HG03175 (cell line): ENCODE results near the gene TEX13A.
"Not testable (repeated sequence)": the region's sequence is repeated elsewhere in the genome, so short reads cannot be mapped to it uniquely, and the experiment has no call there.

Source experiments
- ATAC-seq: cut with Tn5 transposase; IDR thresholded peaks from one replicate; pipeline ENCODE4 v1.9.1; 2021; ENCODE audit warnings: mild to moderate bottlenecking, moderate library complexity; ENCODE audit not compliant: unreplicated experiment

TEX13A gene, protein sequence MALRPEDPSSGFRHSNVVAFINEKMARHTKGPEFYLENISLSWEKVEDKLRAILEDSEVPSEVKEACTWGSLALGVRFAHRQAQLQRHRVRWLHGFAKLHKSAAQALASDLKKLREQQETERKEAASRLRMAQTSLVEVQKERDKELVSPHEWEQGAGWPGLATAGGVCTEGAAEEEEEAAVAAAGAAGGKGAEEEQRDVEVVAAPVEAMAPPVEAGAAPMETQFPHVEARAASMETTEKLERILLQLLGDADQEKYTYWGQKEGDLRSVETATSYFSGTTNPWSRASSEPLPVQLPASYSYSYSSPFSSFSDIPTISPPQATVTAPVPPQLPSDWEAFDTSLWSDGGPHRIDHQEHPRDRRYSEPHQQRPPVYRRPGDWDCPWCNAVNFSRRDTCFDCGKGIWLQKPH

DNA sequence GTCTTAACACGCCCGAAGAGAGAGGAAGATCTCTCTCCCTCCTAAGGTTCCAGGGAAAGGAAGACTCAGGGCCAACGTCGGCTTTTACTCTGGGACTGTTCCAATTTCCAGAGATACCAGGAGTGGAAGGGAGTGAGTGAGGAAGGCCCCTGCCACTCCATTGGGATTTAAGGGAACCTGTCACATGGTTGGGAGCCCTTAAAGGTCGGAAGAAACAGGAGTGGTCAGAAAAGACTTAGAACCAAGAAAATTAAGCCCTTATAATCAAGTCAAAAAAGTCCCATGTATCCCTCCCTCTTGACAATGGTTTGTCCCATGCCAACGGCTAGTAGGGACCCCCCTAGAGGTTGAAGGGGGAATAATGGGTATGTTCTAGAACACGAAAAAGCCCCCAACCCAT lies at the start of gene TEX13A:
Gene TEX13A, minus strand, starts transcription at position 59 of the 400 bp plus-strand sequence. CDS start 297 bp downstream, outside the sequence.
- ATAC-seq = no peak

DNA sequence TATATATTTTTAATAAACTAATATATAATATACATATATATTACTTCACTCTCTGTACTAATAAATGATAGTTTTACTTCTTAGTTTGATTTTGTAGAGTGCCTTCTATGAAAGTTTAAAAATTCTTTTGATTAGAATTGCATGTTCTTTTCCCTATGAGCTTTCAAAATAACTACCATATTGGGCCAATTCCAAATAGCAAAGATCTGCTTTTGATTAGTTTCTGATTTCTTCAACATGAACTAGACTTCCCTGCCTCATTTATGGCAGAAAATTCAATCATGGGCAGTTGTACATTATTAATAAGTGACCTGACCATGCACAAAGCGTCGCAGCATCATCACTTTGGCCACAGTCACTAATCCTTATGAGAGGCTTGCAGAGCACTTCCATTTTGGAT lies 48.9 kb upstream of the TEX13A start:
- no peak for ATAC-seq

DNA sequence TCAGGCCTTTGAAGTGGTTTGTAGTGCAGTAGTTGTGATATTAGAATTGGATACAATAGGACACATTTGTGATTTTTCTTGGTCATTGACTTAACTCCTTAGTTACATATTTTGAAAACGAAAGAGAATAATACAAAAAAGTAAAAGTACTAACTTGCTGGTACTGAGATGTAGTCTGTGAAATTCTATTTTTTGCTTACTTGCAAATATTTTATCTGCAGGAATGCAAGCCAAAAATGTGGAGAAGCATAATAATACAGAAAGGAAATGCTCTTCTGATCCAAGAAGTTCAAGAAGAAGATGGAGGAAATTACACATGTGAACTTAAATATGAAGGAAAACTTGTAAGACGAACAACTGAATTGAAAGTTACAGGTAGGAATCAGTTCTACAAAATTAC lies 46.7 kb upstream of the TEX13A start:
- ATAC-seq = no peak

DNA sequence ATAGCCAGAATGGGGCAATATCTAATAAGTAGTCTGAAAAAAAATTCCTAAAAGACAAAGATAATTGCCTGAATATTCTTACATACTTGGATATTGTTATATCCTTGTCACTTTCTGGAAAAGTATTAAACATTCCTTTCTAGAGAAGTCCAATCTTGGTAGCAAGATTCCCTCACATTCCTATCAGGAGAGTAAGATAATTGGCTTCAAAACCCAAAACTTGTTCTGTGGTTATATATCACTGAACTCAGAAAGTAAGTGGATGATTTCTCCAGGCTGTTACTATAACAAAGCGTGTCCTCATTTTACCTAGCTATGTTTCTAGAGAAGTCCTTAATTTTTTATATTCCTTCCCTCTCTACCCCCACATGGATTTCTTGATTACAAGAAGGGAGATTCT lies 46.0 kb upstream of the TEX13A start:
- no peak for ATAC-seq

DNA sequence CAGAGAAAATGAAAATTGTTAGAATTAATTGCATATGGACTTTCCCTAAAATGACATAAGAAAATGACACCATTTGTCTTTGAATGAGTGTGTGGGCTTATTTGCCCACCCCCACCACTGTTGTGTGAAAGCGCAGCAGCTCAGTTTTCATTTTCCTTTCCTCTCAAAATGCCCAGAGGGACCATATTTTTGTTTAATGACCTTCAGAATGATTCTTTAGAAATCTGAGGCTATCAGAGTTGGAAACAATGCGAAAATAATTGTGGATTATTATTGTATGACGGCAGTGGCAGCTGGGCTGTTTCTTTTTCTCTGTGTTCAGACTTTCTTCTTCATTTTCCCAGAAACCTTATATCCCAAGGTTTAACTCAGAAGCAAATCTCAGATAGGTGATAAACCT lies 44.6 kb upstream of the TEX13A start:
- no peak for ATAC-seq

DNA sequence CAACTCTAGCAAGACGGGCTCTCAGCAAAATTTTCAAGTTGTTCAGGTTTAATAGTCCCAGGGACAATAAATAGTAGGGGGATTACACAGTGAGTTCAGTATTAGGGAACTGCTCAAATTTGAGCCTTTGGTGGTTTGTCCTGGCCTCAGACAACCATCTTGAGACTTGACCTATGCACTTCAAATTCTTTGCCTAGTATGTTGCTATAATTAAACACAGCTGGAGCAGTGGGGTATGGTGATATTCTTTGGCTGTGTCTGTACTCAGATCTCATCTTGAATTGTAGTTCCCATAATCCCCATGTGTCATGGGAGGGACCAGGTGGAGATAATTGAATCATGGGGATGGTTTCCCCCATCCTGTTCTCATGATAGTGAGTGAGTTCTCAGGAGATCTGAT lies 43.3 kb upstream of the TEX13A start:
- no peak for ATAC-seq

DNA sequence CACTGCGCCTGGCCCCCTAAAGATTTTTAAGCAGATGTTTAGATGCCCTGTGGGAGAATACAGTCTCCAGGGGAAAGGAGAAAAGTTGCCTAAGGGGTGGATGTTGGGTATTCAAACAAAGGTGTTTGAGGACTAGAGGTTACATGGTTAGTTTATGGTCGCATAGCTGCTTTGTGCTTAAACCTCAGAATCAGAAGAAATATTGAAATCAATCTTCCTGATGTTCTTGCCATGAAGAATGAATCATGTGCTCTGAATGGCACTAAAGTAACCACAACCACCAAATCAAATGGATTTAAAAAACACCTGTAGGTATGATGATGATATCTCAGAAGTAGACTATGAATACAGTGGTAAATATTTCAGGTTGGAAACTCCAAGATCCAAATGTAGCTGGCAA lies 42.7 kb upstream of the TEX13A start:
- ATAC-seq = no peak

DNA sequence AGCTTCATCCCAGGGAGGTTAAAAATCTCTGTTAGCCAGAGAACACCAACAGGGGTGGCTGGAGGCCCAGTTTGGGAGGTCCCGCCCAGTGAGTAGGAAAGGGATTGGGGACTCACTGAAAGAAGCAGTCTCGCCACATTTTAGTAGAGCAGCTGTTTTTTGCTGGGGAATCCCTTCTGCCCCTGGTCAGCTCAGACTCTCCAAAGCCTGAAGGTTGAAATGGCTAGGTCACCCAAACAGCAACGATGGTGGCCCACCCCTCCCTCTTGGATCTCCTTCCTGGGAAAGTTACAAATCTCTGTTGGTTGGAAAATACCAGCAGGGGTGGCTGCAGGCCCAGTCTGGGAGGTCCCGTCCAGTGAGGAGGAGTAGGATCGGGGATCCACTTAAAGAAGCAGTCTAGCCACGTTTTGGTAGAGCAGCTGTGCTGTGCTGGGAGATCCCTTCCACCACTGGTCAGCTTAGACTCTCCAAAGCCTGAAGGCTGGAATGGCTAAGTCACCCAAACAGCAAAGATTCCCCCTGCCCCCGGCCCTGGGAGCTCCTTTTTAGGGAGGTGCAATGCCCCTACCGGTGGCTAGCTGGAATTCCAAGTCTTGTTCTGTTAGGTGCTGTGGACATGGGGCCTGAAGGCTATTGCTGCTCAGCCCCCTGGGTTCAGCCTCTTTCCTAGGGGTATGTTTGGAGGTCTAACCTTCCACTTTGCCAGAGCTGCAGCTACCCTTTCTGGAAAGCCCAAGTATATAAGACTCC lies 40.0 kb upstream of the TEX13A start:
- no peak for ATAC-seq

DNA sequence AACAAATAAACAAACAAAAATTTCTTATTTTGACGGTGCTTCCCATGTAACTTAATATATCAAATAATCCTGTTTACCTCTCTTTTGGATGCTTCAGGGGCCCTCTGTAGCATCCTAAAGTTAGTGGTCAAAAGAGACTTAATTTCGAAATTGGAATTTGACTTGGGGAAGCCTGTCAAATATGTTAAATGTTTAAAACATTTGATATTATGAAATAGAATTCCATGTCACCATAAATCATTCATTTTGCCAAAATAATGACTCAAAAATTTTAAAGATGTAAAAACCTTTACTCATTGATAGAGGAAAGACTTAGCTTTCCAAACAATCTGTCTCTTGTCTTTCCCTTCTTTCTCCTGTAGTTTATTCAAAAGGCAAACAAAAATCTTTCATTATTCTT lies 20.6 kb upstream of the TEX13A start:
- ATAC-seq = no peak

DNA sequence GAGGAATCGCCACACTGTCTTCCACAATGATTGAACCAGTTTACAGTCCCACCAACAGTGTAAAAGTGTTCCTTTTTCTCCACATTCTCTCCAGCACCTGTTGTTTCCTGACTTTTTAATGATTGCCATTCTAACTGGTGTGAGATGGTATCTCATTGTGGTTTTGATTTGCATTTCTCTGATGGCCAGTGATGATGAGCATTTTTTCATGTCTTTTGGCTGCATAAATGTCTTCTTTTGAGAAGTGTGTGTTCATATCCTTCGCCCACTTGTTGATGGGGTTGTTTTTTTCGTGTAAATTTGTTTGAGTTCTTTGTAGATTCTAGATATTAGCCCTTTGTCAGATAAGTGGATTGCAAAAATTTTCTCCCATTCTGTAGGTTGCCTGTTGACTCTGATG lies 16.9 kb upstream of the TEX13A start:
- ATAC-seq = not testable (repeated sequence)

DNA sequence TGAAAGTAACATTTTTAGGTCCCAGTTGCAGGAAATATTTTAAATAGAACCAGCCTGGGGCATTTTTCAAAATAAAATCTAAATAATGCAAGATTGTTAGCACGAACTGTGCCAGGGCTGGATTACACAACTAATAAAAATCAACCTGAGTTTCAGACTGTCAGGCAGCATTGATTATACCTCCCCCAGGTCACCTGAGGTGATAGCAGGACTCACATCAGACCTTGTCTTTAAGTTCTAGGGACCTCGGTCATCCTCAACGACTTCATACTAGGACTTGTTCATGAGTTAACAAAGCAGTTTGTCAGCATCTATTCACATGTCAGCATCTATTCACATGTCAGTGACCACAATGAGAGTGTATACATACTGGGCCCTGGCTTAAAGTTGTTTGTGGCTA lies 8.7 kb upstream of the TEX13A start:
- no peak for ATAC-seq

DNA sequence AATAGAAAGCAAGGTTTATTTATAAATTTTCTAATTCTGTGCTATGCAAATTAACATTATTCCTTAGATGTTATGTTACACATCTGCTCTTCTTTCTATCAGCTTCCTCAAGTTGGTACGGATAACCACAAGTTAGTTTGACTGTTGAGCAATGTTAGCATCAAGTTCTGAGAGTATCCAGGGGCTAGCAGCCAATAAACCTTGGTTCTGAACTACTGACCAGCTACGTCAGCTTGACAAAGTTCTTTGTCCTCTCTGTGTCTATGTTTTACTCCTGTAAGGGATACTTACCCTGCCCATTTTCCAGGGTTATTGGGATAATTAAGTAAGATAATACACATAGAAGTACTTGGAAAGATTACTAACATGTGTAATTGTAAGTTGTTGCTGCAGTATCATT lies 8.1 kb upstream of the TEX13A start:
- no peak for ATAC-seq

DNA sequence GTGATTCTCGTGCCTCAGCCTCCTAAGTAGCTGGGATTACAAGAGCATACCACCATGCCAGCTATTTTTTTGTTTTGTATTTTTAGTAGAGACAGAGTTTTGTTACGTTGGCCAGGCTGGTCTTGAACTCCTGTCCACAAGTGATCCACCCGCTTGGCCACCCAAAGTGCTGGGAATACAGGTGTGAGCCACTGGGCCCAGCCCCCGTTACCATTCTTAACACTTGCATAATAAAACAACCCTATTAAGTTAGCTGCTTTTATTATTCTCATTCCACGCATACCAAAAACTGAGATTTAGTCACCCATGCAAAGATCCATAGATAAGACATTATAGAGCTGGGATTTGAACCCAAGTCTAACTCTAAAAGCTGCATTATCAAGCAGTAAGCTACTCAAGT lies 6.0 kb upstream of the TEX13A start:
- no peak for ATAC-seq

DNA sequence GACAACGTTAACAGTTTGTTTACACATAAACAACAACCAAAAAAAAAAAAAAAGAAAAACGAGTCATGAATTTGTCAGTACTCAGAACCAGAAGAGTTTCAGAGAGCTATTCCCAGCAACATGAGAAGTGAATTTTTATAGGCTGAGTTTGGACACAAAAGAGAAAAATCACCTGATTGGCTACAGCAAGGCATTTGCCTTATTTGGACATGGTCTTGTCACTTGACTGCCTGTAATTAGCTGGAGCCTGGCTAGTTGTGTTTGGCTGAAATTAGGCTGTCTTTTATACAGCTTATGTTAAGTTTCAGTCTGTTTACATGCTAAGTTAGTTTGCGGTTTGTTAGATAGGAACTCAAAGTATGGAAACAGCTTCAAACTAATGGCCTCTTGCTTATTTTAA lies 880 bp upstream of the TEX13A start:
- no peak for ATAC-seq

DNA sequence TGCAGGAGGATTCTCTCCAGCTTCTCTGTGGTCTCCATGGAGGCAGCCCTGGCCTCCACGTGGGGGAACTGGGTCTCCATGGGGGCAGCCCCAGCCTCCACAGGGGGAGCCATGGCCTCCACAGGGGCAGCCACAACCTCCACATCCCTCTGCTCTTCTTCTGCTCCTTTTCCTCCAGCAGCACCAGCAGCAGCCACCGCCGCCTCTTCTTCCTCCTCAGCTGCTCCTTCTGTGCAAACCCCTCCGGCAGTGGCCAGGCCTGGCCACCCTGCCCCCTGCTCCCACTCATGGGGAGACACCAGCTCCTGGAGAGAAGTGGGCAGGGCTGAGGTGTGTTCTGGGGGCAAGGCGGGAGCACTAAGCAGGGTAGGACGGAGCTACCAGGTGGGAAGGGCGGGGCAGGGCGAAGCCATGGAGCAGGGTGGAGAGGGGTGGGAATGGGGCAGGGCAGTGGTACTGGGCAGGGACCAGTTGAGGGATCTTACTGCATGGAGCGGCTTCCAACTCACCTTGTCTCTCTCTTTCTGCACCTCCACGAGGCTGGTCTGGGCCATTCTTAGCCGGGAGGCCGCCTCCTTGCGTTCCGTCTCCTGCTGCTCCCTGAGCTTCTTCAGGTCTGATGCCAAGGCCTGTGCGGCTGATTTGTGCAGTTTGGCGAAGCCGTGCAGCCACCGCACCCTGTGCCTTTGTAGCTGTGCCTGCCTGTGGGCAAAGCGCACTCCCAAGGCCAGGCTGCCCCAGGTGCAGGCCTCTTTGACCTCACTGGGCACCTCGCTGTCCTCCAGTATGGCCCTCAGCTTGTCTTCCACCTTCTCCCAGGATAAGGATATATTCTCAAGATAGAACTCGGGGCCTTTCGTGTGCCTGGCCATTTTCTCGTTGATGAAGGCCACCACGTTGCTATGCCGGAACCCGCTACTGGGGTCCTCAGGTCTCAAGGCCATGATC lies 766 bp downstream of the TEX13A start:
- ATAC-seq = no peak

DNA sequence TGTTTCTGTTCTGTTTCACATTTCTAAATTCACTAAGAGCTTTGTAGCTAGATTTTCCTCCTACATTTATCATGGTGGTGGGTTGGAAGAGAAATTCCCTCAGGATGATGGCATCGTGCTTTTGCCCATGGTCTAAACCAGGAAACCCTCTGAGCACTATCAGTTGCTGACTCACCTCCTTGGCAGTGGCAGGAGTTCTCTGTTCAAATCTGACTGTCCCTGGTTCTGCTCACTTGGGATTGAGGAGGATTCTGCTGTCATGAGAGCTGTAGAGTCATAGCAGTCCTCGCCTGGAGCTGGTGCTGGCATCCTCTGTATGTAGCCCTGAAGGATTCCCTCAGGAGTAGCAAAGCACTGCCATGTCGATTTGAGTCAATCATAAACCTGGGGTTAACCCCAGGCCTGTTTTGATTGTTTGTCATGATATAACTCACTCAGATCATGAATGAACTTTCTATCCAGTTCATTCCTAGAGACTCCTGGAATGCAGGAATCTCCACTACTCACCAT lies 9.4 kb downstream of the TEX13A start:
- no peak for ATAC-seq

DNA sequence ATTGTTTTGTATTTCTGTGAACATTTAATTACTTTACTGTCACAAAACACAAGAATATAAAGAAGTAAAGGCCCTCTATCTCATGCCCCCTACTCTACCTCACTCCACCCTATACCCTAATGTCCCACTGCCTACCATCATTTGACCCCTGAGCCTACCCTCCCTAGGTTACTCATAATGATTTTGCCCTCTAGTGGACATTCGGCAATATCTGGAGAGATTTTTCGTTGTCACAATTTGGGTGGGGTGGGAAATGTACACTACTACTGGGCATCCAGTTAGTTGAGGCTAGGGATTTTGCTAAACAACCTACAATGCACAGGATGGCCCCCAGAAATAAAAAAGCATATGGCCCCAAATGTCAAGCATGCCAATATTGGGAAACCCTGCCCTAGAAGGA lies 10.2 kb downstream of the TEX13A start:
- ATAC-seq = no peak

DNA sequence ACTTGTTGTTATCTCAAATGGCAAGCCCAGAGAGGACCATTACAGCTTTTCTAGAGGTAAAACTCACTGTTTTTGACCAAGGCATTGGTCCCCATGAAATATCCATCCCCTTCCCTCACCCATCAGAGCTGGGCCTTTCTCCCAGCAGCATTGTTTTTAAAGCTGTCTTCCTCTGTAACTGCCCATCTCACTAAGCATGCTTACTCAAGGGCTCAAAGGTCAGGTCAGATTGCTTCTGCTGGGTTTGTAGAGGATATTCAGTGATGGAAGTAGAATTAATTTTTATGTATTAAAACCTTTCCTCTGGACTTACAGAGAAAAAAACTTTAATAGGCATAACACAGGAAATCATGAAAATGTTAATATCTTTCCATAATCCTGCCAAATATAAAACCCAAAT lies 11.1 kb downstream of the TEX13A start:
- no peak for ATAC-seq

DNA sequence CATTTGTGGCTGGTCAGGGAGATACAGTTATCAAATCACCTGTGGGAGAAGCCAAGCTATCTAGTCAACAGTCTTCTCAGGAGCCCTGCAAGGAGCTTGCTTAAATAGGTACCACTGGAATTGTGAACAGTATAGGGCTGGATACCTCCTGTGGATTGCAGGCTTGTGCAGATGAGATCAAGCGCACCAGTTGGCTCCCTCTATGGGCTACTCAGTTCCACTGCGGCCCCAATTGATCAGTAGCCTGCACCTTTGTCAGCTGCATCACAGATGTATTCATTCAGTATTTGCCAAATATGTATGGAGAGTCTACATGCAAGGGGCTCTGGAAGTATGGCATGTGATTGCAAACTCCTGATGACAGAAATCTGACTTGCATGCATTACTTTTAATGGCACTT lies 28.6 kb downstream of the TEX13A start:
- no peak for ATAC-seq

DNA sequence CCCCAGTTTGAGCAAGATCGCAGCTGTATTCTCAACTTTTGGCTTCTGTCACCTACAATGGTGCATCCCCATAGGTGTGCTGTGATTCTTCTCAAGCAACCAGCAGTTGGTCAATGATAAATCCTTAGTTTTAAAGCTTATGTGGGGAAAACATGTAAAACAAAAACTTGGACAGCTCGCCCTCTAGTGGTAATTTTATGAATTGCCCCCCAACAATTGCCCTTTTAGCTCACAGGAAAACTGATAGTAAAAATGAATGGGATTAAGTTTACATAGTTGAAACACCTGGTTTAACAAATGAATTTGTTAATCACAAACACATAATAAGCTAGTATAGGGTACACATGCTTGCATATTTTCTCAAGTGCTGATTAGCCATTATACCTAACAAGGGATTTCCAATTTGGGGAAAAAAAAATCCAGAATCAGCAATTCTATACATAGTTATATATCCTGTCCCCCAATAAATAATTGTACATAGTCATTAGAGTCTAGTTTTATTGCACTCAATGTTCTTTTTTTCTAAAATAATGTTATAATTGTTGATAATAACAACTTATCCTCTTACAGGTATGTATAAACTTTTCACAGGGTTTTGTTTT lies 30.1 kb downstream of the TEX13A start:
- ATAC-seq = no peak

DNA sequence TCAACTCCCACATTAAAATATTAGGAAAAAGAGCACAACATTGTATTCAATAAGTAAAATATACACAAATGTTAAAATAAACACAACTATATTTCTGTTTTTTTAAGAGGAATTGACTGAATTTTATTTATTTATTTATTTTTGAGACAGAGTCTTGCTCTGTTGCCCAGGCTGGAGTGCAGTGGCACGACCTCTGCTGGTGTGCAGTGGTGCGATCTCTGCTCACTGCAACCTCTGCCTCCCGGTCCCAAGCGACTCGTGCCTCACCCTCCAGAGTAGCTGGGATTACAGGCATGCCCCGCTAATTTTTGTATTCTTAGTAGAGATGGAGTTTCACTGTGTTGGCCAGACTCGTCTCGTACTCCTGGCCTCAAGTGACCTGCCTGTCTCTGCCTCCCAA lies 31.4 kb downstream of the TEX13A start:
- ATAC-seq = no peak
